OCI-LY7 (cell line): ENCODE measurements around the gene SMIM44. TPM values are rescaled to one million over a fixed set of nuclear protein-coding genes. Genes with fewer than 3 reads are reported as not detected.

Experiments used
- BruUV-seq: library from RNA; stranded (reverse); fragments of 400-500 nt; replicated peaks from 2 replicates; lab custom pipeline; 2021; lab: Mats Ljungman, UMichigan
- CTCF ChIA-PET: fragments of 300-600 bp; sonication (Branson Sonifier 250); formaldehyde crosslinking; loops from one replicate; lab custom pipeline; 2022; ENCODE audit warnings: antibody characterized with exemption; ENCODE audit not compliant: unreplicated experiment; lab: Charles Lee
- POLR2A ChIA-PET: fragments of 300-600 bp; sonication (Branson Sonifier 250); formaldehyde crosslinking; loops from one replicate; lab custom pipeline; 2022; ENCODE audit warnings: antibody characterized with exemption; lab: Charles Lee
- DNase-seq: peaks from one replicate; pipeline ENCODE4 v3.0.0-alpha.2; 2015; ENCODE audit warnings: low spot score
- H2AFZ ChIP-seq: fragments of 200-600 bp; sonication (generic), shearing (Covaris generic); 2 replicates; pipeline ENCODE4 v1.6.1; 2014; ENCODE audit warnings: mild to moderate bottlenecking, antibody characterized with exemption, low read length, moderate library complexity
- H3K27ac ChIP-seq: fragments of 200-600 bp; sonication (generic); 2 replicates; pipeline ENCODE4 v1.5.1; 2014; ENCODE audit warnings: mixed run types, low read depth, mild to moderate bottlenecking, moderate library complexity, low read length, inconsistent platforms; ENCODE audit not compliant: poor library complexity, severe bottlenecking
- H3K36me3 ChIP-seq: fragments of 200-600 bp; sonication (generic); 2 replicates; pipeline ENCODE4 v1.6.1; 2014; ENCODE audit warnings: mild to moderate bottlenecking, antibody characterized with exemption, low read length, moderate library complexity, mixed read lengths; ENCODE audit not compliant: insufficient read depth
- H3K4me1 ChIP-seq: fragments of 200-600 bp; sonication (generic); 2 replicates; pipeline ENCODE4 v1.5.1; 2014; ENCODE audit warnings: mild to moderate bottlenecking, low read length; ENCODE audit not compliant: insufficient read depth, poor library complexity, severe bottlenecking
- H3K4me2 ChIP-seq: fragments of 200-600 bp; sonication (generic); 2 replicates; pipeline ENCODE4 v1.6.1; 2014; ENCODE audit warnings: mild to moderate bottlenecking, low read length
- H3K4me3 ChIP-seq: fragments of 200-600 bp; sonication (generic); 2 replicates; pipeline ENCODE4 v1.5.1; 2014; ENCODE audit warnings: mild to moderate bottlenecking, low read depth, low read length; ENCODE audit not compliant: poor library complexity, severe bottlenecking
- H3K79me2 ChIP-seq: fragments of 200-600 bp; sonication (generic); 2 replicates; pipeline ENCODE4 v1.6.1; 2016; ENCODE audit warnings: low read depth, mild to moderate bottlenecking, low read length, moderate library complexity, mixed read lengths; ENCODE audit not compliant: insufficient read depth
- H3K9me2 ChIP-seq: fragments of 200-600 bp; sonication (generic); 2 replicates; pipeline ENCODE4 v1.6.1; 2016; ENCODE audit warnings: mild to moderate bottlenecking, low read length, mixed read lengths; ENCODE audit not compliant: insufficient read depth
- H3K9me3 ChIP-seq: fragments of 200-600 bp; sonication (generic); 2 replicates; pipeline ENCODE4 v1.6.1; 2014; ENCODE audit warnings: mild to moderate bottlenecking, mixed run types, low read length, mixed read lengths
- H4K20me1 ChIP-seq: fragments of 200-600 bp; sonication (generic); 2 replicates; pipeline ENCODE4 v1.6.1; 2014; ENCODE audit warnings: mild to moderate bottlenecking, antibody characterized with exemption, low read length, moderate library complexity, mixed read lengths; ENCODE audit not compliant: insufficient read depth
- CTCF ChIP-seq: fragments of 200-600 bp; sonication (generic); conservative IDR thresholded peaks from 2 replicates; pipeline ENCODE4 v1.5.1; 2014; ENCODE audit warnings: mild to moderate bottlenecking, antibody characterized with exemption, low read length, moderate library complexity, mixed read lengths
- EZH2phosphoT487 ChIP-seq: fragments of 200-600 bp; sonication (generic); IDR thresholded peaks from 2 replicates; pipeline ENCODE4 v1.6.1; 2018; ENCODE audit warnings: low read depth, borderline replicate concordance, mild to moderate bottlenecking, mixed run types, antibody characterized with exemption, low read length, moderate library complexity, mixed read lengths
- intact Hi-C: fragments of 100-400 bp; cut with micrococcal nuclease; formaldehyde crosslinking; loops from one replicate; pipeline ENCODE4 v1.10.0; 2022; ENCODE audit not compliant: unreplicated experiment
- total RNA-seq, 2 experiments: library from RNA; depleted of rRNA in 1 of 2; stranded (reverse); fragments of >200 nt in 1 of 2; shearing (Covaris generic) in 1 of 2; gene quantifications; 2 replicates each; pipeline ENCODE4 v1.2.3, GENCODE V29; 2014 to 2022

The SMIM44 gene
- total RNA-seq, 2 experiments from 2014 or later = not detected

- Histone ChIP-seq H3K4me3 (peak overlapping the region; percentile 65), H4K20me1 (no peaks in the 10 kb centered on the region), H3K9me3 (no peaks in the 10 kb centered on the region), H3K27ac (peak overlapping the region; percentile 84), H3K36me3 (no peaks in the 10 kb centered on the region), H3K79me2 (no peaks in the 10 kb centered on the region), H3K4me2 (peak overlapping the region; percentile 92), H2AFZ (peak overlapping the region; percentile 82; the same call in 1 of the 2 replicates), H3K4me1 (peaks cover 47% of the 10 kb centered on the region), H3K9me2 (no peaks in the 10 kb centered on the region)
- BruUV-seq = no TSS peak
- ChIA-PET CTCF (interaction anchor here (0.5 to 0.8 kb wide), 5 partner anchors 8 to 628 kb away, joined by 3 to 6 read pairs (median 3); no protein-coding TSS in a partner anchor), POLR2A (interaction anchor here (0.6 to 2.1 kb wide), 13 partner anchors 13 to 861 kb away, joined by 3 to 6 read pairs (median 4); no protein-coding TSS in a partner anchor)
- DNase-seq = peak; percentile 96
- intact Hi-C loops = no loop called here
- no peak for TF ChIP-seq EZH2phosphoT487
- TF ChIP-seq CTCF = no peak
These were observed 3.9 kb downstream of the SMIM44 start for GRCh38 chr19:3479177-3479833.

GRCh38 chr19:3478409-3479176 is 4.6 kb downstream of the SMIM44 start:
- intact Hi-C loops = no loop called here
- Histone ChIP-seq H3K36me3 (no peaks in the 10 kb centered on the region), H2AFZ (peak overlapping the region; percentile 82; the same call in 1 of the 2 replicates), H3K4me3 (peak overlapping the region; percentile 65), H3K4me2 (peak overlapping the region; percentile 92), H3K4me1 (peaks cover 47% of the 10 kb centered on the region), H3K9me3 (no peaks in the 10 kb centered on the region), H4K20me1 (no peaks in the 10 kb centered on the region), H3K9me2 (no peaks in the 10 kb centered on the region), H3K79me2 (no peaks in the 10 kb centered on the region), H3K27ac (peak overlapping the region; percentile 84)
- POLR2A ChIA-PET = interaction anchor here (0.6 to 2.1 kb wide), 7 partner anchors 14 to 555 kb away, joined by 3 to 6 read pairs (median 4); no protein-coding TSS in a partner anchor
- BruUV-seq = no TSS peak
- peak; percentile 69 for DNase-seq
- CTCF ChIA-PET = interaction anchor here (0.5 to 0.6 kb wide), 2 partner anchors 8 to 218 kb away, joined by 3 to 5 read pairs; no protein-coding TSS in a partner anchor
- TF ChIP-seq CTCF (no peak), EZH2phosphoT487 (no peak)
